Heart left ventricle (tissue), 13 donors: ENCODE results near the gene DNASE2B.

ENCODE experiments used
- POLR2A ChIP-seq, 2 donors: fragments of 450-650 bp; IDR thresholded peaks; one replicate each; pipeline ENCODE4 v1.6.1; 2017; ENCODE audit warnings: antibody characterized with exemption in 2 of 2, mild to moderate bottlenecking in 2 of 2, moderate library complexity in 2 of 2
- TF ChIP-seq, protein P1 (sequence below), 12 donors: fragments of 200-600 bp; sonication (generic) in 4 of 12; IDR thresholded peaks; one replicate each; pipeline versions ENCODE4 v1.5.0 to v1.8.0; 2018 to 2022; ENCODE audit warnings: antibody characterized with exemption in 12 of 12, mild to moderate bottlenecking in 5 of 12
- donor health status: ischemic (EF 13 %, LVEDD 7.1; RV severe dilation, severe dysfunction).
- donor health status: DM: no; HTN: yes; CAD: no.
- donor health status: DM: no; HTN: no; CAD: no.
- donor health status: ischemic (EF 25% LVEDD 6.9; RV normal size, moderate dysfunction).
- donor health status: ischemic (EF 25% LVEDD 5.7; RV mildly dilated, moderate dysfunction).
- donor health status: ischemic (EF 35%, LVEDD 5.7; RV mildly dilated, moderate dysfunction).
- donor health status: nonischemic (EF 11% LVEDD 7.7; RV severe dilation, severe dysfunction).
- donor health status: DM: yes; HTN: yes; CAD: no.
- donor health status: PGD.
- donor health status: ischemic (EF 29% LVEDD 5.4; RV normal size, mild dysfunction).
- donor health status: nonischemic (EF 23%, LVEDD 6.1; RV moderate dilation, normal function).

DNA sequence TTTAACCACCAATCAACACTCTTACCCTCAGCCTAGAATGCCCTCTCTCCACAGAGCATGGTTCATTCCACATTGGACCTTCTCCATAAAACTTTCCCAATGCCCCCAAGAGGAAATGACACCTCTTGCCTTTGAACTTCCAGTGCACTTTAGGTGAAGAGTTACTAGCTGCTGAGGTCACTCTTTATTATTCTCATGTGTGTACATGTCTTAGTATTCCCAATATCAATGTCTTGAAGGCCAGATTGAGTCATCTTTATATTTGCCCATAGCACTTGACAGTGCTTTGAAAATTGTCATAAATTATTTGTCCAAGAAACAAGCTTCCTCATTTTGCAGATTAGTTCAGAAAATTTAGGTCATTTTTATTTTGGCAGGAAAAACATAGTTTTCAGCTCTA is 8.1 kb upstream of the DNASE2B start:
- TF ChIP-seq, protein P1, sequence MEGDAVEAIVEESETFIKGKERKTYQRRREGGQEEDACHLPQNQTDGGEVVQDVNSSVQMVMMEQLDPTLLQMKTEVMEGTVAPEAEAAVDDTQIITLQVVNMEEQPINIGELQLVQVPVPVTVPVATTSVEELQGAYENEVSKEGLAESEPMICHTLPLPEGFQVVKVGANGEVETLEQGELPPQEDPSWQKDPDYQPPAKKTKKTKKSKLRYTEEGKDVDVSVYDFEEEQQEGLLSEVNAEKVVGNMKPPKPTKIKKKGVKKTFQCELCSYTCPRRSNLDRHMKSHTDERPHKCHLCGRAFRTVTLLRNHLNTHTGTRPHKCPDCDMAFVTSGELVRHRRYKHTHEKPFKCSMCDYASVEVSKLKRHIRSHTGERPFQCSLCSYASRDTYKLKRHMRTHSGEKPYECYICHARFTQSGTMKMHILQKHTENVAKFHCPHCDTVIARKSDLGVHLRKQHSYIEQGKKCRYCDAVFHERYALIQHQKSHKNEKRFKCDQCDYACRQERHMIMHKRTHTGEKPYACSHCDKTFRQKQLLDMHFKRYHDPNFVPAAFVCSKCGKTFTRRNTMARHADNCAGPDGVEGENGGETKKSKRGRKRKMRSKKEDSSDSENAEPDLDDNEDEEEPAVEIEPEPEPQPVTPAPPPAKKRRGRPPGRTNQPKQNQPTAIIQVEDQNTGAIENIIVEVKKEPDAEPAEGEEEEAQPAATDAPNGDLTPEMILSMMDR (IDR thresholded peaks at IDR 0.05) = no peak
- no peak for TF ChIP-seq POLR2A (IDR thresholded peaks at IDR 0.05)
